HEK293 (cell line): ENCODE measurements around the gene CCM2.

Experiments used
- BCL6B ChIP-seq: fragments of 450-650 bp; formaldehyde crosslinking; IDR thresholded peaks from 2 replicates; pipeline ENCODE4 v1.5.1; 2017; ENCODE audit warnings: missing biosample characterization, missing genetic modification characterization
- CTCF ChIP-seq: fragments of 450-650 bp; formaldehyde crosslinking; IDR thresholded peaks from 2 replicates; pipeline ENCODE4 v1.5.1; 2016; ENCODE audit warnings: missing biosample characterization, missing genetic modification characterization
- GLI4 ChIP-seq: fragments of 450-650 bp; formaldehyde crosslinking; IDR thresholded peaks from 2 replicates; pipeline ENCODE4 v1.5.1; 2016; ENCODE audit warnings: missing biosample characterization, missing genetic modification characterization
- KLF10 ChIP-seq: fragments of 450-650 bp; IDR thresholded peaks from 2 replicates; pipeline ENCODE4 v1.5.1; 2018; ENCODE audit warnings: missing biosample characterization, mild to moderate bottlenecking, missing genetic modification characterization
- MZF1 ChIP-seq: fragments of 450-650 bp; formaldehyde crosslinking; IDR thresholded peaks from 2 replicates; pipeline ENCODE4 v1.5.1; 2017; ENCODE audit warnings: missing biosample characterization, missing genetic modification characterization, borderline replicate concordance
- PATZ1 ChIP-seq: fragments of 450-650 bp; formaldehyde crosslinking; IDR thresholded peaks from 2 replicates; pipeline ENCODE4 v1.5.1; 2016; ENCODE audit warnings: missing biosample characterization, missing genetic modification characterization
- PRDM10 ChIP-seq: fragments of 450-650 bp; formaldehyde crosslinking; IDR thresholded peaks from 2 replicates; pipeline ENCODE4 v1.5.1; 2016; ENCODE audit warnings: missing biosample characterization, missing genetic modification characterization
- PRDM6 ChIP-seq: fragments of 450-650 bp; formaldehyde crosslinking; IDR thresholded peaks from 2 replicates; pipeline ENCODE4 v1.5.1; 2017; ENCODE audit warnings: missing biosample characterization, missing genetic modification characterization
- SP2 ChIP-seq: fragments of 450-650 bp; formaldehyde crosslinking; IDR thresholded peaks from 2 replicates; pipeline ENCODE4 v1.5.1; 2016; ENCODE audit warnings: missing biosample characterization, missing genetic modification characterization
- SP7 ChIP-seq: fragments of 450-650 bp; formaldehyde crosslinking; IDR thresholded peaks from 2 replicates; pipeline ENCODE4 v1.5.1; 2016; ENCODE audit warnings: missing biosample characterization, missing genetic modification characterization
- ZFP3 ChIP-seq: fragments of 450-650 bp; formaldehyde crosslinking; IDR thresholded peaks from 2 replicates; pipeline ENCODE4 v1.5.1; 2016; ENCODE audit warnings: low read depth, missing biosample characterization, missing genetic modification characterization
- ZFP37 ChIP-seq: fragments of 450-650 bp; formaldehyde crosslinking; IDR thresholded peaks from 2 replicates; pipeline ENCODE4 v1.5.1; 2016; ENCODE audit warnings: missing biosample characterization, missing genetic modification characterization
- ZNF146 ChIP-seq: fragments of 450-650 bp; formaldehyde crosslinking; IDR thresholded peaks from 2 replicates; pipeline ENCODE4 v1.5.1; 2016; ENCODE audit warnings: missing biosample characterization, missing genetic modification characterization
- ZNF211 ChIP-seq: fragments of 450-650 bp; formaldehyde crosslinking; IDR thresholded peaks from 2 replicates; pipeline ENCODE4 v1.5.1; 2016; ENCODE audit warnings: low read depth, missing biosample characterization, missing genetic modification characterization
- ZNF341 ChIP-seq: fragments of 450-650 bp; formaldehyde crosslinking; IDR thresholded peaks from 2 replicates; pipeline ENCODE4; 2016; ENCODE audit warnings: low read depth, missing biosample characterization, missing genetic modification characterization
- ZNF350 ChIP-seq: fragments of 450-650 bp; formaldehyde crosslinking; IDR thresholded peaks from 2 replicates; pipeline ENCODE4 v1.5.0; 2017; ENCODE audit warnings: missing biosample characterization, mild to moderate bottlenecking, missing genetic modification characterization
- ZNF449 ChIP-seq: fragments of 450-650 bp; formaldehyde crosslinking; IDR thresholded peaks from 2 replicates; pipeline ENCODE4 v1.5.1; 2017; ENCODE audit warnings: missing biosample characterization, mild to moderate bottlenecking, missing genetic modification characterization, moderate library complexity
- ZNF555 ChIP-seq: fragments of 450-650 bp; formaldehyde crosslinking; conservative IDR thresholded peaks from 2 replicates; pipeline ENCODE4 v1.5.1; 2017; ENCODE audit warnings: missing biosample characterization, mild to moderate bottlenecking, missing genetic modification characterization, inconsistent platforms
- ZNF571 ChIP-seq: fragments of 450-650 bp; formaldehyde crosslinking; IDR thresholded peaks from 2 replicates; pipeline ENCODE4 v1.5.0; 2017; ENCODE audit warnings: missing biosample characterization, missing genetic modification characterization
- ZNF596 ChIP-seq: fragments of 450-650 bp; IDR thresholded peaks from 2 replicates; pipeline ENCODE4 v1.5.0; 2018; ENCODE audit warnings: missing biosample characterization, mild to moderate bottlenecking, missing genetic modification characterization, moderate library complexity
- ZNF600 ChIP-seq: fragments of 450-650 bp; formaldehyde crosslinking; IDR thresholded peaks from 2 replicates; pipeline ENCODE4 v1.5.1; 2016; ENCODE audit warnings: missing biosample characterization, missing genetic modification characterization
- ZNF610 ChIP-seq: fragments of 450-650 bp; formaldehyde crosslinking; IDR thresholded peaks from 2 replicates; pipeline ENCODE4 v1.5.1; 2016; ENCODE audit warnings: missing biosample characterization, missing genetic modification characterization, borderline replicate concordance
- ZNF692 ChIP-seq: fragments of 450-650 bp; formaldehyde crosslinking; IDR thresholded peaks from 2 replicates; pipeline ENCODE4 v1.5.1; 2016; ENCODE audit warnings: missing biosample characterization, missing genetic modification characterization
- ZNF701 ChIP-seq: fragments of 450-650 bp; formaldehyde crosslinking; IDR thresholded peaks from 2 replicates; pipeline ENCODE4 v1.5.1; 2016; ENCODE audit warnings: missing biosample characterization, missing genetic modification characterization
- ZNF785 ChIP-seq: fragments of 450-650 bp; formaldehyde crosslinking; IDR thresholded peaks from 2 replicates; pipeline ENCODE4 v1.5.1; 2016; ENCODE audit warnings: missing biosample characterization, missing genetic modification characterization

CCM2 gene

GRCh38 chr7:44986218-44987053 is 13.6 kb upstream of the CCM2 start (continued):
- TF ChIP-seq BCL6B (tag by site-specific recombination): no peak
- TF ChIP-seq ZNF341: no peak
- peak; percentile 83 for TF ChIP-seq SP2
- TF ChIP-seq ZNF571 (tag by site-specific recombination): no peak
- TF ChIP-seq ZNF692 (tag by site-specific recombination): peak; percentile 83
- no peak for TF ChIP-seq ZNF701
- no peak for TF ChIP-seq ZFP3 (tag by site-specific recombination)
- TF ChIP-seq PRDM6: no peak
- TF ChIP-seq SP7 (tag by site-specific recombination): peak; percentile 86
- peak; percentile 80 for TF ChIP-seq ZNF600 (tag by site-specific recombination)
- peak; percentile 50; the same call in 1 of the 2 replicates for TF ChIP-seq KLF10 (tag by site-specific recombination)
- TF ChIP-seq CTCF: no peak
- TF ChIP-seq ZFP37: peak; percentile 84
- no peak for TF ChIP-seq ZNF785
- no peak for TF ChIP-seq GLI4
- TF ChIP-seq ZNF610 (tag by site-specific recombination): peak; percentile 47; the same call in 1 of the 2 replicates
- no peak for TF ChIP-seq ZNF211 (tag by site-specific recombination)
- TF ChIP-seq PATZ1 (tag by site-specific recombination): peak; percentile 85
- no peak for TF ChIP-seq ZNF350
- no peak for TF ChIP-seq ZNF449 (tag by site-specific recombination)
- 0 out of 2 replicates have a peak, but pooled peaks have one; percentile 9 for TF ChIP-seq ZNF146 (tag by site-specific recombination)
- TF ChIP-seq MZF1 (tag by site-specific recombination): no peak
- no peak for TF ChIP-seq ZNF555 (tag by site-specific recombination)
- no peak for TF ChIP-seq ZNF596 (tag by site-specific recombination)
- peak; percentile 90 for TF ChIP-seq PRDM10 (tag by site-specific recombination)
